D341Med (cell line): Measurements from ENCODE around the gene INS.
A peak's percentile ranks its signal among the peaks of the same experiment; 100 is the strongest.

Source experiments
- DNase-seq: peaks from one replicate; pipeline ENCODE4 v3.0.0; 2012; ENCODE audit warnings: low spot score

INS gene

DNA sequence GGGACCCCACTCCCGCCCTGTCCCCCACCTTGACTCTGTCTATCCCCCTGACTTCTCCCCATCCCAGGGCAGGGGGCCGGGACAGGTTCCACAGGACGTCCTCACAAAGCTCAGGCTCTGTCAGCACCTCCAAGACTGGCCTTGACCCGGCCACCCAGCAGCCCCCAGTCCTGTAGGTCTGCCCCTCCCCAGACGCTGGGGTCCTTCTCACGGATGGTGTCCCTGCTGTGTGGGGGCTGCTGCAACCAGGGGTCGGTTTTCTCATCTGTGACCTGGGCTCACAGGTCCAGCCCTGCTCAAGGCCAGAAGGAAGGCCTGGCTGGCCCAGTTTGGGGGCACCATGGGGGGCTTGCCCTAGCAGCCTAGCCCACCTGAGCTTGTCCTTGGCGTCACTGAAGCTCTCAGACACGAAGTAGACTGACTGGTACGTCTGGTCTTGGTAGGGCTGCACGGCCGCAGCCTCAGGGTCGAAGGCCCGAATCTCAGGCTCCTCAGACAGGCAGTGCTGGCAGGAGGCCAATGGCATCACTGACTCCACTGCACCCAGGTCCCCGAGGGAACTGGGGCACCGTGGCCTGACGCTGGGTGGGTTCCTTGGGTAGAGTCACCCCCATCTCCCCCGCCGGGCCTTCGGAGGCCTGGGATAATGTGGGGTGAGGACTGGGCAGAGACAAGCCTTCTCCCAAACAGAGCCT lies 4.0 kb upstream of the INS start:
- no peak for DNase-seq

DNA sequence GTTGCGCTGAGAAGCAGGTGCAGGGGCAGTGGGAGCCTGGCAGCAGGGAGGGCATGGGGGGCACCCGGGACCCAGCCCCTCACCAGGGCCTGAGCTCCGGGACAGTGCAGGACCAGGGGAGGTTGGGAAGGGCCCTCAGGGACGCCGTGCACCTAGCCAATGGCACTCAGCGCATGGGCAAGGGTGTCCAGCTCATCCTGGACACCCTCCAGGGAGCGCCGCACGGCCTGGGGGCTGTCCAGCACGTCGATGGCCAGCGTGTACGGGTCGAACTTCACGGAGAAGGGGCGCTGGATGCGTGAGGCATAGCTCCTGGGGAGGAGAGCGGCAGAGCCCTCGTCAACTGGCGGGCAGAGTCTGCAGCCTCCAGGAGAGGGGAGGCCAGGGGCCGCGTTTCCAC lies 3.1 kb upstream of the INS start:
- DNase-seq: no peak

DNA sequence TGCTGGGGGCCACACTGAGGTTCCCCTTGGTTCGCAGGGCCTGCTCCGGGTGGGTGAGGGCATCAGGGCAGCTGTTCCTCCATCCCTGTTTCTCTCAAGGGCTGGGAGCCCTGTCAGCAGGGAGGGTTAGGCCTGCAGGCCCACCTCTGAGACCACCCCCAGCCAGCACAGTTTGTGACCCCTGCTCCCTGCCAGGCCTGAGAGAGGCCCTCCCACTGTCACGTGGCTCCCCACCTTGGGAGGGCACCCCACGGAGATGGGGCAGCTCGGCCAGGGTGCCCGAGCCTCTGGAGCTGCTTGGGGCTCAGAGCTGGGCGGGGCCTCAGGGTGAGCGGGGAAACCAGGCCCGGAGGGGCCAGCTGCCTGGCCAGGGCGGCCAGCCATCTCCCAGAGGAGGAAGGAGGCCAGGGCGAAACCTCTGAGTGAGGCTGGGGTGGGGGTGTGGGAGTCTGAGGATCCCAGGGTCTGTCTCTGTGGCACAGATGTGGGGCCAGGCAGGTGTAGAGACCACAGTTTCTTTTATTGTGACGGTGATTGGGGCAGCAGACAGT lies 2.5 kb upstream of the INS start:
- DNase-seq: no peak

DNA sequence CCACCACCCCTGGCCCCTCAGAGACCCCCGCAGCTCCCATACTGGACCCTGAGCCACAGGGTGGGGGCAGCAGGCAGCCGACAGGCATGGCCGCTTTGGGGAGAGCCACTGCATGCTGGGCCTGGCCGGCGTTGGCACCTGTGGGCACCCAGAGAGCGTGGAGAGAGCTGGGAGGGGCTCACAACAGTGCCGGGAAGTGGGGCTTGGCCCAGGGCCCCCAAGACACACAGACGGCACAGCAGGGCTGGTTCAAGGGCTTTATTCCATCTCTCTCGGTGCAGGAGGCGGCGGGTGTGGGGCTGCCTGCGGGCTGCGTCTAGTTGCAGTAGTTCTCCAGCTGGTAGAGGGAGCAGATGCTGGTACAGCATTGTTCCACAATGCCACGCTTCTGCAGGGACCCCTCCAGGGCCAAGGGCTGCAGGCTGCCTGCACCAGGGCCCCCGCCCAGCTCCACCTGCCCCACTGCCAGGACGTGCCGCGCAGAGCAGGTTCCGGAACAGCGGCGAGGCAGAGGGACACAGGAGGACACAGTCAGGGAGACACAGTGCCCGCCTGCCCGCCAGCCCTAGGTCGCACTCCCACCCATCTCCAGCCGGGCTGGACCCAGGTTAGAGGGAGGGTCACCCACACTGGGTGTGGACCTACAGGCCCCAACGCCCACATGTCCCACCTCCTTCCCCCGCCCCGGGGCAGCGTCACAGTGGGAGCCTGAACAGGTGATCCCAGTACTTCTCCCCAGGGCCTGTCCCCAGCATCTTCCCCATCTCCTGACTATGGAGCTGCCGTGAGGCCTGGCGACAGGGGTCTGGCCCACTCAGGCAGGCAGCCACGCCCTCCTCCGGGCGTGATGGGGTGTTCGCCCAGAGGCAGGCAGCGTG lies 1.2 kb downstream of the INS start:
- DNase-seq: no peak

DNA sequence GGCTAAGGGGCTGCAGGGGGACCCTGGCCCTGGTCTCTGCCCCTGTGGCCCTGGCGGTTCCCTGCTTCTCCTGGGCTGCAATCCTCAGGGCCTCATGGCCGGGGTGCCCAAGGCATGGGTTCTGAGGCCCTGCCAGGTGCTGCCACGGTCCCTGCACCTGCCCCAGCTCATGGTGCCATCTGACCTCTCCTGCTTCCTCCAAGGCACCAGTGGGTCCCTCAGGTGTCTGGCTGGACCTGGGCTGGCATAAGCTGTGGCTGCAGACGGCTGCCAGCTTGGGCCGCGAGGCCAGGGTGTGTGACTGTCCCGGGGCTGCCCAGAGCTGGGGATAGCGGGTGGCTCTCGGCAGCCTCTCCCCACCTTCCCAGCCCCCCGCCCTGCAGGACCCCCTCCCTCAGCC lies 2.0 kb downstream of the INS start:
- DNase-seq: no peak

DNA sequence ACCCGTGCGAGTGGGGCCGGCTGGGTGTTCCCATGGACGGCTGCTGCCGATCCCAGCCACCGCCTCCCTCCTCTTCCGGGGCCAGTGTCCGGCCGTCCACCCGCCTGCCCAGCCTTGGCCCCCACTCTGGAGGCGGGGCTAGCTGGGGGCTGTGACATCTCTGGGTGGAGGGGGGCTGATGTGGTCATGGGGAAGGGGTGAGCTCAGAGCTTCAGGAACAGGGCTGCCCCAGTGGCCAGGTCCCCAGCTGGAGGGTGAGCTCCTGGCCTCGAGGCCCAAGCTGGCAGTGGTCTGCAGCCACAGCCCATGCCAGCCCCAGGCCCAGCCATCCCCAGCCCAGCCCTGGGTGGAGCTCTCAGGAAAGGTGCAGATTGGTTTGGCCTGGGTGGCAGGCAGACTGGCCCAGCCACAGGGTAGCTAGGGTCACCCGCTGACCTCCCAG lies 2.7 kb downstream of the INS start:
- no peak for DNase-seq

DNA sequence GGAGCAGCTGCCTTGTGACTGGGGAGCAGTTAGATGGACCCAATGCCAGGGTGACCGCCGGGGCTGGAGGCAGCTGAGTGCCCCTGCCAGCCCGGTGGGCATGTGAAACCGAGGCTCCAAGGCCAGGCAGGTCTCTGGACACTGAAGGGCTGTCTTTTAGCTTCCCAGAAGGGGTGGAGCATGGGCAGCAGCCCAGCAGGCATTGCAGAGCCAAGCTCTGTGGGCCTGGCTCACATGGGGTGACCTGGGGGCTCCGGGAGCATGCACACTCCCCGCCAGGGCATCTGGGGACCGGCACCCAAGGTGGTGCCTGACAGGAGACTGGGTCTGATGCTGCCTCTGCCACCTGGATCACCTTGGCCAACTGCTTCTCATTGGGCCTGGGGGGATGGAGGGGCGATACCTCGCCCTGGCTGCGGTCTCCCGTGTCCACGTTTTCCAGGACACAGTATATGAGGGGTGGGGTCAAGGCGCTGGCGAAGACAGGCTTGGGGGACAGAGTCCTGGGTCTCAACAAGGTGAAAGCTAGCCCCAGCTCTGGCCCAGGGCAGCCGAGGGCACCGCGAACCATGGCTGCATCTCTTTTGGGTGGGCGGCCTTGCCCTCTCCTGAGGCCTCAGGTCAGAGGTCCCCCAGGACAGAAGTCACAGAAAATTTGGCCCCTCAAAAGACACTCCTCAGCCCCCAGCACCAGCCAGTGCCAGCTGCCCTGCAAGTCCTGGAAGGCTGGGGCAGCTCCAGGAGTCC lies 3.5 kb downstream of the INS start:
- DNase-seq: no peak

DNA sequence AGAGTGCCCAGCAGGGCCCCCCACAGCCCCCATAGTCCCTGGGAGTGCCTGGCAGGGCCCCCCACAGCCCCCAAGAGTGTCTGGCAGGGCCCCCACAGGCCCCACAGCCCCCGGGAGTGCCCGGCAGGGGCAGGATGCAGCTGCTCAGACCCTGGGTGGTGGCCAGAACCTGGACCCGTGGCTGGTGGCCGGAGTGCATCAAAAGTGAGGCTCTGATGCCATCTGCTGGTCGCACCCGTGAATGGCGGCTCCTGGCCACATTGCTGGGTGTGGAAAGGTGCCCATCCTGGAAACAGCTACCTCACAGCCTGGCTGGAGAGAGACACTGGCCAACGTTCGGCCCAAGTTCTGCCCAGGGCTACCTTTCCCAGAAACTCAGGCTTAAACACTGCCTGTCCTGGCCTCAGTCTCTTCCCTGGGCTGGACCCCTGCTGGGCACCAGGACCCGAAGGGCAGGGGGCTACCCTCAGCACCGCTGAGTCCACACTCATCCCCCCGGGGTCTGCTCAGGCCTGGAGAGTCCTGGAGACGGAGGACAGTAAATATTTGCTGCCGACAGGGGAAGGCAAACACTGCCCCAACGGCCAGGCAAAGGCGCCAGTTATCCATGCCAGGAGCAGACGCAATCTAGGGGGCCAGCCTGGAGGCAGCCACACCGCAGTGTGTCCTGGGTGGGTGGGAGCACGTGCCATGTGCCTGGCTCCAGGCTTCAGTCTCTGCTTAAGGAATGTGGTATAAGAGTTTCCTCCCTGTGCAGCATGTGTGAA lies 4.4 kb downstream of the INS start:
- DNase-seq: peak; percentile 82

DNA sequence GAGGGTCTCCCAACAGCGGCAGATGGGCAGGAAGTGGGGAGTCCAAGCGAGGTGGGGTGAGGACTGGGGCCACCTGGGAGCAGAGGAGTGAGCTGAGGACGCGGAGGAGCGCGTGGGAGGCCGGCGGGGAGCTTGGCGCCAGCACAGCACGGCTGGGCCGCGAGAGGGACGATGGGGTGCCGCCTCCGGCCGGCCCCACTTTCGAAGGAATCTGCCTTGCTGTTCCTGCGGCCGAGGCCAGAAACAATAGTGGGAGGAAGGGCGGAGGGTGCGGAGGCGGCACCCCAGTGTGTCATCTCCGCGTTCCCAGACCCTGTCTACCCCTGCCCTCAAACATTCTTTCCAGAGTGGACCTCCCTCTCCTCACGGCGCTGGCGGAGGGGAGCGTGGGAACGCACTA lies 5.5 kb downstream of the INS start:
- DNase-seq: no peak

DNA sequence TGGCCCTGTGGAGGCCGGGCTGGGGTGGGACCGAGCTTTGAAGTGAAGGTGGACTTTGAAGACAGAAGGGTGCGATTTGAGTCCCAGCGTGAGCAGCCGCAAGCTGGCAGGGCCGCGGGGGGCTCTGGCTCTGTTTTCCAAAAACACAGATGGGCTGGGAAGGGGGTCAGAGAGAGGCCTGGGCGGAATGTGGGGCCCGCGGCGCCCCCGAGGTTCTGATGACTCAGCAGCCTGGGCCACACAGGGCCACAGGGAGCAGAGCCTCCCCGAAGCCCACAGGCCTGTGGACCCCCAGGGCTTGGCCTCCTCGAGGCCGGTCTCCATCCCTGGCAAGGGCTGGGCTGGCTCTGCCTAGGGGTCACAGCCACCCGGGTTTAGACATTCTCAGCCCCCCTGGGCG lies 6.1 kb downstream of the INS start:
- no peak for DNase-seq

DNA sequence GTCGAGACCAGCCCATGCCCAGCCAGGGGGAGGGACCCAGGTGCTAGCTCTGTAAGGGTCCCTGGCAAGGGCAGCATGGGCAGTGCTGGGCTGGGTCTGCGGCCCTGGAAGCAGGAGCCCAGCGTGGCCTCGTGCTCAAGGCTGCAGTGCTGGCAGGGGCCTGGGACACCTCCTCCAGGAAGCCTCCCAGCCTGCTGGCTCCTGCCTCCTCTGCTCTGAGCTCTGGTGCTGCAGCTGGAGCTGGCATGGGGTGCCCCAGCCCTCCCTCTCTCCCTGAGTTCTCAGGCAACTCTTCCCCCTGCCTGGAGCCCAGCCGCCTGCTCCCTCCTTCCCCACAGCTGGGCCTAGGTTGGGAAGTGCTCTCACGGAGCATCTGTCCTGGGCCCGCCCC lies 6.8 kb downstream of the INS start:
- DNase-seq: no peak

DNA sequence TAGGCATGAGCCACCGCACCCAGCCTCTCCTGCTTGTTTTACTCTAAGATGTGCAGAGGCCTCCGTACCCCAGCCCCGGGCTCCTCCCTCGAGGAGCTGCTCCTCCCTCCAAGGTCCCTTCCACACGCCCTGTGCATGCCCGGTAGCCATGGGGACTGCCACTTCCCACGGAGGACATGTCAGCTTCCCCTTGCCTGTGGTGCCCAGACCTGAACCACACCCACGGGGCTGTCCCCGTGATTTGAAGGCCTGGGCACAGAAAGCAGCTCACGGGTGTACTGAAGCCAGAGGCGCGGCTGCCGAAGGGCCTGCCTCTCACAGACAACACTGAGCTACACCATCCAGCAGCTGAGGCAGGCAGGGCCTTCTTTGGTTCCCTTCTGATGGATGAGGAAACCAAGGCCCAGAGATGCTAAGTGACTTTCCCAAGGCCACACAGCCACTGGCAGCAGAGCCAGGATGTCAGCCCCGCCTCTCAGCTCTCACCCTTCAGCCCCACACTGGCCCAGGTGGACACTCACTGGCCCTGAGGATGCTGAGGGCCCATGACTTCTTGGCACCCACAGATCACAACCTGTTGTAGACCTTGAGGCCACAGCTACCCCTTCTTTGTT lies 7.3 kb downstream of the INS start:
- no peak for DNase-seq

DNA sequence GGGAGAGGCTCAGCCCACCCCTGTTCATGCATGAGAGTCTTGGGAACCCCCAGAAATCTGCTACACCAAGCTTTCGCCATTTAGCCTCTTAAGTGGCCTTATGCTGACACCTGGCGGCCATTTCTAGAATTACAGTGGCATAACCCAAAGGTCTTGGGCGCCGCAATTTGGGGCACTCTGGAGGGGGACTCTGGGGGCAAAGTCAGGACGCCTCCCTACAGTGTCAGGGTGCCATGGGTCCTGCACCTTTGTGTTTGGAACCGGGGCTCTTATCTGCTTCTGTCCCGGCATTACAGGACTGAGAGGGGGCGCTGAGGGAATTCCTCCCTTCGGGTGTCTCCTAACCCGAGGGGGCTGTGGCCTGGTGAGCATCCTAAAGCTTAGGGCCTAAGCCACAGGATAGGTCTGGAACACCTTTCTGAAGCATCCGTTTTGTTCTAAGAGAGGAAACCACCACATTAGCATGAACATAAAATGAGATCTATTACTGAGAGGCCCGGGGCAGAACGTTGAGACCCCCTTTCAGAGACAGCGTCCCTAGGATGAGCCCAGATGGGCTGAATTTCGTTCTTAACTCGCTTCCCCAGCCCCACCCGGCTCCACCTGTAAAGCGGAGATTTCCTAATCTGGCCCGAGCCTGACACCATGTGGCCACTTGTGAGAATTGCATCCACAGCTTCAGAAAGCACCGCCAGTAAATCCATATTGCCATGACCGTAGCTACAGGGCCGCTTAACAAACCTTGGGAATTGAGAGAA lies 9.3 kb downstream of the INS start:
- peak; percentile 80 for DNase-seq

DNA sequence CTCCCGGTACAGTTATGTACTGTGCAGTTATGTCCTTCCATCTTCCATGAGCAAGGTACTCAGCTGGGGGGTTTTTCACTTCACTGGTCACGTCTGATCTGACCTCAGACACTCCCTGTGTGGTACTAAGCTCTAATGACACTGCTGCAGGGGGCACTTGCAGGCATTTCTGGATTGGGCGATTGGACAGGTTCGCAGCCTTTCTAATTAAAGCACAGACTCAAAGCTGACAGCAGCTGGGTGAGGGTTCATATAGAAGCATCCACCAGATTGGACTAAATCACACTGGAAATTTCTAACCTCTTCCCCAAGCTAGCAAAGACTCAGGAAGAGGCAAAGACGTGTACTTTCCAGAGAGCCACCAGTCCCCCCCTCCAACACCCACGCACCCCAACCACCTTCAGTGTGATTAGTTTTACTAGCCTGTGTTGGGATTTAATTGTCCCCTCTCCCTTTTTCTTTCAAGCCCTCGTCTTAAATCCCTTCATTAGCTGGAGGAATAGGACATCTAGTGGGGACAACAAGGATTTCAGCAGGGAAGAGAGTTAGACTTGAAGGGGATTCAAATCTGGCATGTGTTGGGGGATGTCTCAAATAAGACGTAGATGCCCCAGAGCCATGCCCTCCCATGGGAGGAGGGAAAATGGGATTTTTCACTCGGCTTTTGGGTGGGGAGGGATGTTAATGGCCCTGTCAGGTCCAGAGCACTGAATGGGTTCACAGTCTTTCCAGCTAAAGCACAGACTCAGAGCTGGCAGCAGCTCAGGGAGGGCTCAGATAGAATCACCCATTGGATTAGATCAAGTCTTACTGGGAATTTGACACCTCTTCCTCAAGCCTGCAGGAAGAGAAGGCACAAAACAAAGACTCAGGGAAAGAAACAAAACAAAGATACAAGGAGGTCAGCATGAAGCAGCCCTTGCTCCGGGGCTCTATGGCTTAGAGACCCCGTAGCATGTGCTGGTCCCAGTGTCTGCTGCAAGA lies 10.9 kb downstream of the INS start:
- no peak for DNase-seq

DNA sequence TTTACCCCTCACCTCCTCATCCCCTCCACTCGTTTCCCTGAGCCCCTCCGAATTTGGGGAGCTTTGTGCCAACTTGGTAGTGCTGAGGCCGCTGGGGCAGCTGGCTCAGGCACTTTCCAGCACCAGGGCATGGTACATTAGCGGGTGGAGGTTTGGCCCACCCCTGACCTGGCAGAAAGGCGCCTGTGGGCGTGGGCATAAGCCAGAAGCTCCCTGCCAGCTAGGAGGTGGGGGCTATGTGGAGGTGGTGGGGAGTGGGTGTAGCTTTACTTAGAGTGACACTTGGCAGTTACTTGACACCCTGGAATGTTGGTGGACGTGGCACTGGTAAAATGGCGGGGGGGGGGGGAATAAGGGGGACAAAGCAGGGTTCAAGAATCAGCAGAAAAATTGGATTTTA lies 11.5 kb downstream of the INS start:
- DNase-seq: no peak

DNA sequence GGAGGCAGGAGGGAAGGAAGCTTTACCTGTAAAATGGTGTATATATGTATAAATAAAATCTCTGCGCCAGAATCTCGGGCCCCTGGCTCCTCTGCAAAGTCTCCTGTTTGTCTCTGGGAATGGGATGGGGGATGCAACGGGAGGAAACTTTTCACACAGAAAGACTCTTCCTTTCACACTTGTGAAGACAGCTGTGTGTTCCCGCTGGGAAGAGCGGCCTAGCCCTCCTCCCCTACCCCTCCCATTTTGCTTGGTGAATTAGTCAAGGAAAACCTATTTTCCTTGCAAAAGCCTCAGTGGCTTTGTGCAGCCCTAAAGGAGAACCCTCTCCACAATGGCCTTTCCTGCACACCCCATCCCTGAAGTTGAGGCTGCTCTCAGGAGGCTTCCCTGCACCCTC lies 12.4 kb downstream of the INS start:
- DNase-seq: no peak

DNA sequence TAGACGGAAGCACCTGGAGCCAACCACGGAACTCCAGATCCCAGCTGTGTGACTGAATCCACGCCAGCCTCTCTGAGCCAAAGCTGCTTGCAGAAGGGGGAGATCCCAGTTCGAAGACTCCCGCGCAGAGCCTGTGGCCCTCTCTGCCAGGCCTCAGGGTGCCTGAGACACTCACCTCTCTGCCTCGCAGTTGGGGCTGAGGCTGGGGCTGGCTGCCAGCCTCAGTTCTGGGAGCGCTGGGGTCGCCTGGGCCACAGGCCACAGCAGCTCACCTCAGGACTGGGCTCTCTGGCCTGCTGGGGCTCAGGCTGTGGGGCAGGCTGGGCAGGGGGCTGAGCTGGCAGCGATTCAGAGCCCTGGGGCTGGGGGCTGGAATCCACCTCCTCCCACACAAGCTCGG lies 13.6 kb downstream of the INS start:
- no peak for DNase-seq

DNA sequence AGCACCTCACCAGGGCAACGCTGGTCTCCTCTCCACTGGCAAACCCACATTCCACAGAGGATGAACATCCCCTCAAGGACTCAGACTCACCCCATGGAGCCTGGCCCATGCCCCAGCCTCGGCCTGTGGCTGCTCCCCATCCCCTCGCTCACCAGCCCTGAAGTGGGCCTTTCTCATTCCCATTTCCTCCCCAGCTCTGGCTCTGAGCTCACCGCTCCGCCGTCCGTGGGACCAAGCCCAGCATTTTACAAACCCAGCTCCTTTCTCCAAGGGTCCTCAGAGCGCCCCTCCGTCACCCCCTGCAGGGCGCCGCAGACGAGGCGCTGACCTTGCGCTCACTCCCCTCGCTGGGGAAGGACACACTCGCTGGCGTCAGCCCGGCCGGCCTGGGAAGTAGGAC lies 15.0 kb downstream of the INS start:
- no peak for DNase-seq

DNA sequence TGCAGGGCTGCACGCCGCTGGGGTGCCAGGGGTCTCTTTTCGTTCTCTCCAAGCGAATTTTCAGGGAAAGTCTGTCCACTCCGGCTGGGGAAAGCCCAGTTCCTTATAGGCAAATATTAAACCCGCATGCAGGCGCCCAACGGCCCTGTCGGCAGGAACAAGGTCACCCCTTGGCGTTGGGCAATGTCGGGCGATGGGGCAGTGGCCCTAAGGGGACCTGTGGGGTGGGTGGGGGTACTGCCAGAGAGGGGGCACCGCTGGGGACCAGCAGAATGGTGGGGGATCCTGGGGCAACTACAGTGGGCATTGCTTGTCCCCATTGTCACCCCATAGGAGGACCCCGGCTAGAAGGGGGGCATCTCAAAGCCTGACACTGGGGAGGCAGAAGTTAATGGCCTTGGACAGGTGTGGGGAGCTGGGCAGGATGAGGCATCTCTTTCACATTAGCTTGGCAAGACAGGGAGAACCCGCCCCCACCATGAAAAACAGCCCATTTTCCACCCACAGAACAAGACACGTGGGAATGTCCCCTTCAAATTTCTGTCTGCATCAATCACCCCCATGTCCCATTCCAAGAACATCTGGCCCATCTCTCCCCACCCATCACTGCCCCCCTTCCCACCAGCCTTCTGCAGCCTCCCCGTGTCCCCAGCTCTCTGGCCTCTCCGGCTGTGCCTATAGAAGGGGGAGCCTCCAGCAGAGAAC lies 16.3 kb downstream of the INS start:
- no peak for DNase-seq
